ENCODE results near the gene DBH.
A peak's percentile ranks its signal among the peaks of the same experiment; 100 is the strongest.

The DBH gene

DNA sequence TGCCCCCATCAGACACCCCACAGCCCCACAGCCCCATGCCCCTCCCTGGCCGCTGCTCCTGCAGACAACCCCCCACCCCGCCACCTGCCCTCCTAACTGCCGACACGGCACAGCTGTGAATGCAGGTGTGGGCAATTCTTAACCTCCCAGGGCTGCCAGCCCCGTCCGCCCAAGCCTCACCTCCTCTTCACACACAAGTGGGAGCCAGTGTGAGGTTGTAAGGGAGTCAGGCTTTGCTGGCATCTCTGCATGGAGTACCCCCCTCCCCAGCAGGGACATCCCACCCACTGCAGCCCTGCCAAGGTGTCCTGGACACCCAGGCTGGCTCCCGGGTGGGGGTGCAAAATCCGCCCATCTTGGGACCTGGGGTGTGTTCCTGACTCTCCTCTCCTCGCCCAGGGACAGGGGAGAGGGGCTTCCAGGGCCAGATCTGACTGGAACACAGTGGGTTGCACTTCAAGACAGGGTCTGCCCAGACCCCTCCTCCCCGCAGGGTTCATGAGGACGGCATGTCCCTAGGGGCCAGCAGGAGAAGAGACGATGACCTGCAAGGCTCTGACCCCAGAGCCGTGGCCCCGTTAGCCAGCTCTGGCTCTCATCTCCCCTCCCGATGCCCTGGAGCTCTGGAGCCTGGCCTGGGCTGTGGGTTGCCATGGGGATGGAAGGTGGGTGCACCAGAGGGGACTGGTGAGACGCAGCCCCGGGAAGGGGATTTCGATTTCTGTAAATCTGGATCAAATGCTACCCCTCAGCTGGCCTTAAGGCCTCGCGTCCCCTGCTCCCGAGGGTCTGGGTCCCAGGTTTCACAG, 67.6 kb downstream of the DBH start:
- peak; percentile 32 for DNase-seq

DNA sequence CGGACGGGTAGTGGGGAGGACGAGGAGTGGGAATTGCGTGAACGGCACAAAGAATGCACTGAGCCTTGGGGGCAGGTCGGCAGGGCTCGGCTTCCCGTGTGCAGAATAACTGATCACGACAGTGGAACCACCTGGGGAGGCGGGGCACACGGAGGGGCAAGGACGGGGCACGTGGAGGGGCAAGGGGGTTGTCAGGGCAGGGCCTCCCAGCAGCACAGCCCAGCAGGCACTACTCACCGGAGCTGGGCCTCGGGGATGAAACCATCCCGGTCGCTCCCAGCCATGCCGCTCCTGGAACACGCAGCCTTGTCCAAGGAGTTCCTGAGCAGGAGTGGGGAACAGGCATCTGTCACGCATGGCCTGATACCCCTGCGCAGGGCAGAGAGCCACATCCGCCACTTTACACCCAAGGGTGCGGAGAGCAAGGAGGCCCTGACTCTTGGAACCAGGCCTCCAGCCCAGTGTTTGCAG, 68.6 kb downstream of the DBH start:
- no peak for DNase-seq

DNA sequence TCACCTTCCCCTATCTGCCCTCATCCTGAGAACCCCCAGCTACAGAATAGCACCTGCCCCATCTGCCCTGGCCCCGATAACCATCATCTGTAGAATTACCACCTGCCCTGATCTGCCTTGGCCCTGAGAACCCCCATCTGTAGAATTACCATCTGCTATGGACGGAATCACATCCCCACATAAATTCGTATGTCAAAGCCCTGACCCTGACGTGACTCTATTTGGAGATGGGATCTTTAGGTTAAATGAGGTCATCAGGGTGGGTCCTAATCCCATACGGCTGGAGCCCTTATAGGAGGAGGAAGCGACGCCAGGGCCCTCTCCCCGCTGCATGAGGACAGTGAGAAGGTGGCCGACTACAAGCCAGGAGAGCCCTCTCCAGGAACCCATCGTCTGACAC, 69.4 kb downstream of the DBH start:
- no peak for DNase-seq

GRCh38 chr9:133706307-133707050, 70.3 kb downstream of the DBH start:
- no peak for DNase-seq

- no peak for DNase-seq
Observed at GRCh38 chr9:133707065-133707762, 71.1 kb downstream of the DBH start.

GRCh38 chr9:133707763-133708245, 71.6 kb downstream of the DBH start:
- DNase-seq: no peak

DNA sequence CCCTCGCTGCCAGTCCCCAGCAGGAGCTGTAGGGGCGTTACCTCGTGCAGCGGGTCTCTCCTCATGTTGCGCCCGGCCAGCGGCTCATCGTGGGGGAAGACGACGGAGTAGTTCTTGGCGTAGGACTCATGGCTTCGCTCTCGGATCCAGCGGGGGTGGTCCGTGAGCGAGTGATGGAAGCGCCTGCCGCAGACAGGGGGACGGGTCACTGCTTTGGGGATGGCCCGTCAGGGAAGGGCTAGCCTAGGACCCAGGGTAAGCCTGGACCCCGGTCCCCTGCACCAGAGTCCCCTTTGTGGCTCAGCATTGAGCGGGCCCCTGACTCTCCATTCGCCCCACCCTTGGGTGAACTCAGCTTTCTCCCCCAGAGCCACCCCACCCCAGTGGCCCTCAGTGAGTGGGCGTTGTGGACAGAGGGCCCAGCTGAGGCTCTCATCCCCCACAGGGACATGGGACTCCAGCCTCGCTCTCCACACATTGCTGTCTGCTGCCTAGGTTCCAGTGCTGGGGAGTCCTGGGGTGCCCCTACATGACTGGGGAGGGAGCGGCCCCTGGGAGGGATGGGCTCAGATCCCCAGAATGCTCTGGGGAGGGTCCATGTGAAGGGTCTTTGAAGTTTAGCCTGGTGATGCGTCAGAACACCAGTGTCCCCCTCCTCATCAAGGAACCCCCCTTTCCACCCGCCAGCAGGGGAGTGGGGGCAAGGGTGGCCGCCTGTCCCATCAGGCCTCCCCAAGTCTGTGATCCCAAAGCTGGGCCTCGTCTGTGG, 72.3 kb downstream of the DBH start:
- no peak for DNase-seq

Measured in DMS53 (cell line).